Measurements from ENCODE around the gene POU2AF3.
"Not testable (repeated sequence)": the region's sequence is repeated elsewhere in the genome, so short reads cannot be mapped to it uniquely, and the experiment has no call there.

DNA sequence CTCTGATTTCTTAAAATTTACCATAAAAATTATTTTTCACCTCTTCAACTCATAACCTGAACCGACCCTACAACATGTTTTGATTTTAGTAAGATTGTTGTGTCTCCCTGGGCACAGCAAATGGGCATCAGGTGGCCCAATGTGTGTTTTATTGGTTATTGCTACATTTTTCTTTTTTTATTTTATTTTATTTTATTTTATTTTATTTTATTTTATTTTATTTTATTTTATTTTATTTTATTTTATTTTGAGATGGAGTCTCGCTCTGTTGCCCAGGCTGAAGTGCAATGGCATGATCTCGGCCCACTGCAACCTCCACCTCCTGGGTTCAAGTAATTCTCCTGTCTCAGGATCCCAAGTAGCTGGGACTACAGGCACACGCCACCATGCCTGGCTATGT, 30.0 kb upstream of the POU2AF3 start:
- not testable (repeated sequence) for TF ChIP-seq EP300 (IDR thresholded peaks at IDR 0.05; ENCODE audit: borderline replicate concordance in 1 of 2, low read depth in 1 of 2, low read length in 1 of 2); YY1 (IDR thresholded peaks at IDR 0.05; ENCODE audit: low read depth); RAD21 (IDR thresholded peaks at IDR 0.05; ENCODE audit: low read length); EZH2phosphoT487 (IDR thresholded peaks at IDR 0.05; ENCODE audit: borderline replicate concordance, low read depth); POLR2AphosphoS5 (IDR thresholded peaks at IDR 0.05; ENCODE audit: low read depth, low read length); FOSL2 (IDR thresholded peaks at IDR 0.05; ENCODE audit: borderline replicate concordance, low read depth); MXI1 (IDR thresholded peaks at IDR 0.05; ENCODE audit: low read depth, low read length); CHD2 (IDR thresholded peaks at IDR 0.05; ENCODE audit: low read length, partially characterized antibody); TCF12 (IDR thresholded peaks at IDR 0.05)
- TF ChIP-seq, protein P1, sequence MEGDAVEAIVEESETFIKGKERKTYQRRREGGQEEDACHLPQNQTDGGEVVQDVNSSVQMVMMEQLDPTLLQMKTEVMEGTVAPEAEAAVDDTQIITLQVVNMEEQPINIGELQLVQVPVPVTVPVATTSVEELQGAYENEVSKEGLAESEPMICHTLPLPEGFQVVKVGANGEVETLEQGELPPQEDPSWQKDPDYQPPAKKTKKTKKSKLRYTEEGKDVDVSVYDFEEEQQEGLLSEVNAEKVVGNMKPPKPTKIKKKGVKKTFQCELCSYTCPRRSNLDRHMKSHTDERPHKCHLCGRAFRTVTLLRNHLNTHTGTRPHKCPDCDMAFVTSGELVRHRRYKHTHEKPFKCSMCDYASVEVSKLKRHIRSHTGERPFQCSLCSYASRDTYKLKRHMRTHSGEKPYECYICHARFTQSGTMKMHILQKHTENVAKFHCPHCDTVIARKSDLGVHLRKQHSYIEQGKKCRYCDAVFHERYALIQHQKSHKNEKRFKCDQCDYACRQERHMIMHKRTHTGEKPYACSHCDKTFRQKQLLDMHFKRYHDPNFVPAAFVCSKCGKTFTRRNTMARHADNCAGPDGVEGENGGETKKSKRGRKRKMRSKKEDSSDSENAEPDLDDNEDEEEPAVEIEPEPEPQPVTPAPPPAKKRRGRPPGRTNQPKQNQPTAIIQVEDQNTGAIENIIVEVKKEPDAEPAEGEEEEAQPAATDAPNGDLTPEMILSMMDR (IDR thresholded peaks at IDR 0.05): not testable (repeated sequence)
- TF ChIP-seq, protein P2, sequence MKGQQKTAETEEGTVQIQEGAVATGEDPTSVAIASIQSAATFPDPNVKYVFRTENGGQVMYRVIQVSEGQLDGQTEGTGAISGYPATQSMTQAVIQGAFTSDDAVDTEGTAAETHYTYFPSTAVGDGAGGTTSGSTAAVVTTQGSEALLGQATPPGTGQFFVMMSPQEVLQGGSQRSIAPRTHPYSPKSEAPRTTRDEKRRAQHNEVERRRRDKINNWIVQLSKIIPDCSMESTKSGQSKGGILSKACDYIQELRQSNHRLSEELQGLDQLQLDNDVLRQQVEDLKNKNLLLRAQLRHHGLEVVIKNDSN (IDR thresholded peaks at IDR 0.05; ENCODE audit: borderline replicate concordance, low read depth): not testable (repeated sequence)
- TF ChIP-seq, protein P3, sequence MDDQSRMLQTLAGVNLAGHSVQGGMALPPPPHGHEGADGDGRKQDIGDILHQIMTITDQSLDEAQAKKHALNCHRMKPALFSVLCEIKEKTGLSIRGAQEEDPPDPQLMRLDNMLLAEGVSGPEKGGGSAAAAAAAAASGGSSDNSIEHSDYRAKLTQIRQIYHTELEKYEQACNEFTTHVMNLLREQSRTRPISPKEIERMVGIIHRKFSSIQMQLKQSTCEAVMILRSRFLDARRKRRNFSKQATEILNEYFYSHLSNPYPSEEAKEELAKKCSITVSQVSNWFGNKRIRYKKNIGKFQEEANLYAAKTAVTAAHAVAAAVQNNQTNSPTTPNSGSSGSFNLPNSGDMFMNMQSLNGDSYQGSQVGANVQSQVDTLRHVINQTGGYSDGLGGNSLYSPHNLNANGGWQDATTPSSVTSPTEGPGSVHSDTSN (IDR thresholded peaks at IDR 0.05): not testable (repeated sequence)
- TF ChIP-seq, protein P4, sequence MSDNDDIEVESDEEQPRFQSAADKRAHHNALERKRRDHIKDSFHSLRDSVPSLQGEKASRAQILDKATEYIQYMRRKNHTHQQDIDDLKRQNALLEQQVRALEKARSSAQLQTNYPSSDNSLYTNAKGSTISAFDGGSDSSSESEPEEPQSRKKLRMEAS (IDR thresholded peaks at IDR 0.05; ENCODE audit: low read depth): not testable (repeated sequence)
- TF ChIP-seq, protein P5, sequence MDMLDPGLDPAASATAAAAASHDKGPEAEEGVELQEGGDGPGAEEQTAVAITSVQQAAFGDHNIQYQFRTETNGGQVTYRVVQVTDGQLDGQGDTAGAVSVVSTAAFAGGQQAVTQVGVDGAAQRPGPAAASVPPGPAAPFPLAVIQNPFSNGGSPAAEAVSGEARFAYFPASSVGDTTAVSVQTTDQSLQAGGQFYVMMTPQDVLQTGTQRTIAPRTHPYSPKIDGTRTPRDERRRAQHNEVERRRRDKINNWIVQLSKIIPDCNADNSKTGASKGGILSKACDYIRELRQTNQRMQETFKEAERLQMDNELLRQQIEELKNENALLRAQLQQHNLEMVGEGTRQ (IDR thresholded peaks at IDR 0.05; ENCODE audit: borderline replicate concordance, low read depth, low read length): not testable (repeated sequence)

Data from SK-N-SH (cell line).